Measurements from ENCODE around the gene CYTH3. TPM values are rescaled to one million over a fixed set of nuclear protein-coding genes. Genes with fewer than 3 reads are reported as not detected.
"Not testable (repeated sequence)": the region's sequence is repeated elsewhere in the genome, so short reads cannot be mapped to it uniquely, and the experiment has no call there.

Gene CYTH3
- total RNA-seq, 1 donor from 2014 or later = 30.7 TPM

DNA sequence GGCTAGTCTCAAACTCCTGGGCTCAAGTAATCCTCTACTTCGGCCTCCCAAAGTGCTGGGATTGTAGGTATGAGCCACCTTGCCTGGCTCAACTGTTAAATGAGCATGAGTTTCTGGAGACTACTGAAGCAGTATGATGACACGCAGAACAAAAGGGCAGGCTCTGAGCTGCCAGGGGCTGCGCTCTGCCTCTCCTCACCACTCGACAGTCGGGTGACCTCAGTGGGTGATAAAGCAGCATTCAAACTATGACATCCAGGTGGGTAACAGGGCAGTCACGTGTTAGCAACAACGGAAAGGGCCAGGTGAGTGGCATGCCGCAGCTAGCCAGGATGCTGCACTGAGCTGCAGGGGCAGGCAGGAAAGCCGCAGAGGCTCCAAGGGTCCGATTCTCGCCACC is 71.5 kb downstream of the CYTH3 start:
- DNase-seq (ENCODE audit: extremely low read depth, low read depth, low spot score) = no peak

DNA sequence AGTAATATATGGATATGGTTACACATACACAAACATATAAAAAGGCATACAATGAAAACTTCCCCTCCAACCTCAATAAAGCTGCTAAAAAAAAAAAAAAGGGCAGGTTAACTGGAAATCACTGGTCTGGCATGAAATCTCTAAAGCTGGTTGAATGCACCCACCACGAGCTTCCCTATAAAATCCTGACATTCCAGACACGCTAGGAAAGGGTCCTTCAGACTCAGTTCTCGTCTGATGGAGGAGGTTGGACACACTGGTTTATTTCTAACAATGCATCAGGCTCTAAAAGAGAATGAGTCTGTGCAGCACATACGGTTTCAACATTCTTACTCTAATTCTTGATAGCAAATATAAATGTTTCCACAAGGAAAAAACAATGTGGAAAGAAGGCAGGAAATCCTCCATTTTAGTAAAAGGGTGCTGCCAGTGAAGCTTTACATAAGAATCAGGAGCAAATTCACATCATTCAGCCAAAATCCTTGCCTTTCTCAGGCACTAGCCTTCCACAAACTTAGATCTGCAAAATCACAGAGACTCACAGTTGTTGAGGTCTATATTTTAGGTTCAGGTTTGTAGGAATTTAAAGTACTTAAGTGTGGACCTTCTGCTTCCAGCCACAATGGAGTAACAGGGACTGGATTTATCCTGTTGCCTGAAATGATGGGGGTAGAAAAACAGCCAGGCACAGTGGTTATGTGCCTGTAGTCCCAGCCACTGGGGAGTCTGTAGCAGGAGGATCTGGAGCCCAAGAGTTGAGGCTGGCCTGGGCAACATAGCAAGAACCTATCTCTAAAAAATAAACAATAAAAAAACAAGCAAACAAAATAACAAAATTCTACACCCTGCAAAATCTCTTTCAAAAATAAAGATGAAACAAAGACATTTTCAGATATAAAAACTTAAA is 73.5 kb downstream of the CYTH3 start:
- no peak for DNase-seq (ENCODE audit: extremely low read depth, low read depth, low spot score)

GRCh38 chr7:6197801-6198551 is 74.4 kb downstream of the CYTH3 start:
- DNase-seq (ENCODE audit: extremely low read depth, low read depth, low spot score) = no peak

GRCh38 chr7:6193709-6194108 is 78.7 kb downstream of the CYTH3 start:
- DNase-seq (ENCODE audit: extremely low read depth, low read depth, low spot score) = no peak

- DNase-seq (ENCODE audit: extremely low read depth, low read depth, low spot score) = not testable (repeated sequence)
Observed at GRCh38 chr7:6190563-6190962, 81.9 kb downstream of the CYTH3 start.

GRCh38 chr7:6188389-6188788 is 84.0 kb downstream of the CYTH3 start:
- no peak for DNase-seq (ENCODE audit: extremely low read depth, low read depth, low spot score)

- no peak for DNase-seq (ENCODE audit: extremely low read depth, low read depth, low spot score)
Observed at GRCh38 chr7:6186577-6186976, 85.8 kb downstream of the CYTH3 start.

GRCh38 chr7:6182993-6183392 is 89.4 kb downstream of the CYTH3 start:
- no peak for DNase-seq (ENCODE audit: extremely low read depth, low read depth, low spot score)

- DNase-seq (ENCODE audit: extremely low read depth, low read depth, low spot score) = no peak
Observed at GRCh38 chr7:6181136-6181535, 91.3 kb downstream of the CYTH3 start.

- no peak for DNase-seq (ENCODE audit: extremely low read depth, low read depth, low spot score)
Observed at GRCh38 chr7:6180344-6180725, 92.1 kb downstream of the CYTH3 start.

DNA sequence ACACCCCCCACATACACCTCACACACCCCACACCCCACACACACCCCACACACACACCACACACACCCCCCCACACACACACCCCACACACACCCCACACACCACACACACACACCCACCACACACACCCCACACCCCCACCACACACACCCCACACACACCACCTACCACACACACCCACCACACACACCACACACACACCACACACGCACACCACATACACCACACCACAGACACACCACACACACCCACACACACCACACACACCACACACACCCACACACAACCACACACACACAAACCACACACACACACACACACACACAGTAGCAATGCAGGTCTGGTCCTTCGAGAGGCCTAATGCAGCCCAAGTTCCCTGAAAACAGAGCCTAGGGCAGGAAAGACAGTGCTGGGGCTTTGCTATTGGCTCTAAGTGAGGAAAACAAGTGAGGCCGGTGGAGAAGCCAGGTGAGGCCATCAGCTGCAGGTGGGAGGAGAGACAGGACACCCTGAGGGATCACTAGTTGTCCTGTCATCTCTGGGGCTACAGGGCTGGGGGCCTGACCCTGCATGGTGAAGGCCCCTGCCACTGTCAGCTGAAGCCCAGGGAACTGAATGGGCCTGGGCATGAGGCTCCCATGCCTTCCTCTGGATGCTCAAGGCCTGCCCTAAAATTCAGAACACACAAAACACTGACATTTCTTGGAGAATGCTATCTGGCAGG is 92.6 kb downstream of the CYTH3 start:
- DNase-seq (ENCODE audit: extremely low read depth, low read depth, low spot score) = no peak

DNA sequence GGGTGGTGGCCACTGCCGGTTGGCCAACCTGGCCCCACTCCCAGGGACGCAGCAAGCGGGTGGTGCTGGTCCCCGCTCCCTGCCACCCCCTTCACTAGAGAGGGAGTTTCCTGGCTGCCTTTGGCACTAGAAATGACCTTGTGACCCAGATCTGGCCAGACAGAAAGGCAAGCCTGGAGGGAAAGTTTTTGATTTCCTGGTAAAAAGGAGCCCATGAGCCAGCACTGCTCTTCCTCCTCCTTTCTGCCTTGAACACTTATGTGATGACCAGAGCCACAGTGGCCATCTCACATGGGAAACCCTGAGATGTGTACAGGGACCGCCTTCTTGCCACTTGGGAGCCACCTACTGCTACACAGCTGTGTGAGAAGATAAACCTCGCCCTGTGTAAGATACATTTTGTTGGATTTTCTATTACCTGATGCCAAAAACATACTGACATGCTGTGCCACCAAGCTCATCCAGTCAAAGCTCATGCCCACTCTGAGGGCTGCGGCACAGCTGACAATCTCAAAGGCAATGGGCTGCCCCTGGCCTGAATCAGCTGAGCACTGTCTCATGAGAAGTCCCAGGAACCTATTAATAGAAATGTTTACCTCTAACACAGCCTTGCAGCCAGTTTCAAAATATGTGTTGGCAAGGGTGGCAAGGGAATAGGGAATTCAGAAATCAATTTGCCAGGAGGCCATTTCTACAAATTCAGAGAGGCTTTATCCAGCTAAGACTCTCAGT is 94.0 kb downstream of the CYTH3 start:
- no peak for DNase-seq (ENCODE audit: extremely low read depth, low read depth, low spot score)

- no peak for DNase-seq (ENCODE audit: extremely low read depth, low read depth, low spot score)
Observed at GRCh38 chr7:6175645-6176044, 96.8 kb downstream of the CYTH3 start.

GRCh38 chr7:6172910-6173295 is 99.5 kb downstream of the CYTH3 start:
- DNase-seq (ENCODE audit: extremely low read depth, low read depth, low spot score) = no peak

DNA sequence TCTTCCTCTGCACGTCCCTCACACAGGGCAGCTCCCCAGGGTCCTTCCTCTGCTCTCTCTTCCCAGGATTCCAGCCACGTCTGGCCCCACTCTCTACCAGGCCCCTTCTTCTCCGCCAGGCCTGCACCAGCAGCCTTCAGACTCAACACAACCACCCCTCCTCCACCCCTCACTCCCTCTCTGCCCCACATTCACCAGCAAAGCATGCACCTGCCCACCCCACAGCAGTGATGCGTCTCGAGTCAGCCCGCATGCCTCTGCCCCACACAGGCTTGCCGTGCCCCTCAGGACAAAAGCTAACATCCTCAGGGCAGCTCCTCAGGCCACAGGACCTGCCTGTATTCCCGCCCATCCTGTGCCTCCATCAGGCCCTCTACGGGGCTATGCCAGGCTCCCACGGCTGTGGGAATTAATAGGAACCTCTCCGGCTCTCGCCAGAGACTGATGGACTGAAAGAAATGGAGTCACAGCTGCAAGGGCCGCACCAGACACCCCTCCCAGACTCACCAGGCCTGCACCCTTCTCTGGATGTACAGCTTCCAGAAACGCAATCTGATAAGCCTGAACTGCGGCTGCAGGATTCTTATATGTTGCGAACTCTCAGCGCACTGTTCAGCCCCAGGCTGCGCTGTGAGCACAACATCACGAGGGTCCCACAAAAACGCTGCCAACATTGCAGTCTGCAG is 100.1 kb downstream of the CYTH3 start:
- no peak for DNase-seq (ENCODE audit: extremely low read depth, low read depth, low spot score)

DNA sequence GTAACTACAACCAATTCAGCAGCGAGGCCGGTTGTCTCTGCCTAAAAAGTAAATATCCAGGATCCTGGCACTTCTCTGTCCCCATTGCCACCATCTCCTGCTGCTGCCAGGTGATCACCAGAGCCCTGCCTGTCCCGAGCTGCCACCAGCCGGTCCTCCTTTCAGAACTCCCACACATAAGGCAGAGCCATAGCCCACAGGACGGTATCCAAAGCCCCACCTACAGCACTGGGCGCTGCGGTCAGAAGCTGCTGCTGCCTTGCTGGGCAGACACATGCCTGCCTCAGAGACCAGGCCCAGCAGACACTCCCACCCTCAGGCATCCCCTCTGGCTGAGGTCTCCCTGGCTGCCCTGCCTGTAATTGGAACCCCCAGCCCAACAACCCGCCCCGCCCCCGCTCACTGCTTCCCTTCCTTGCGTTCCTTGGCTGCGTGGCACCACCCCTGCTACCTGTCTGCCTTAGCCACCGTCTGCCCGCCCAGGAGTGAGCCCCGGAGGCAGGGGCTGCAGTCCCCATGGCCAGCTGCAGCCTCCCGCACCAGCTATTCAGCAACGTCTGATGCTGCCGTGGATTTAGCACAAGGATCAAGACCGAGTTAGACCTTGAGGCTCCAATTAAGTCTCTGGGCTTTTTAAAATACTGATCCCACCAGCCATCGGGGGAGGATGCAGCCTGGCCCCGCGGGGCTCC is 100.7 kb downstream of the CYTH3 start:
- no peak for DNase-seq (ENCODE audit: extremely low read depth, low read depth, low spot score)

DNA sequence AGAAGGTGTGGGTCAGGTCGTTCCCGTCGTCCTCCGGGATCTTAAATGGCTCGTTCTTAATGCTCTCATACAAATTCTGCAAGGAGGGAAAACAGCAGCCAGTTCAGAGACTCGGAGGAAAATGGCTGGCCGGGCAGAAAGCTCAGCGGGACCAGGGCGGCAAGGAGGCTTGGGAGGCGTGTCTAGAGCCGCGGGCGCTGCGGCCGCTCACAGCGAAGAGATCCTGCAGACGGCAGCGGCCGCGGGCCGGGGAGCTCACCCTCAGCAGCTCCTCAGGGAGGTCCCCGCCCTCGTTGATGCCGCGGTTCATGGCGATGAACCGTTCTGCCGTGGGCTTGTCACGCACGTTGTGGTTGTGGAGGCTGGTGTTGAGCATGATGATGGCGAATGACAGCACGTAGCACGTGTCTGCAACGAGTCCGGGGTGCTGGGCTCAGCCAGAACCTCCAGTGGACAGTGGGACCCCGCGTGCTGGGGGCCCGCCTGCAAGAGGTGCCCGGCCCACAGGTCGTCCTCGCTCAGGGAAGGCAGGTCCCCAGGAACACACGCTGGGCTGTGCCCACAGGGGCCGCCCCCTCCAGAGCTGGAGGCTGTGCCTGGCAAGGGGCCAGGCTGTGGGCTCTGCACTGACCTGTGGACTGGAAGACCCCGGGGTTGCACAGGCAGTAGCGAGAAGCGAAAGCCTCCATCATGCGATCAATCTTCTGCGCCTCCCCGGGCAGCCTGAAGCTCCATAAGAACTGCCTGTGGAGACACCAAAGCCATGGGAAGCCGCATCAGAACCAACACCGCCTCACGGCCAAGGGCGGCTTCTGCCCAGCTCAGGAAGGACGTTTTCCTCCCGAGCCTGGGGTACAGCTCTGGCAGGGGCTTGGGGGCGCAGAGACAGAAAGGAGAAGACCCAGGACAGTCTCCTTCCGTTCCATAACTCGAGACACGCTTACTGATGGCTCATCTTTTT is 101.6 kb downstream of the CYTH3 start:
- no peak for DNase-seq (ENCODE audit: extremely low read depth, low read depth, low spot score)

GRCh38 chr7:6169805-6170520 is 102.5 kb downstream of the CYTH3 start:
- DNase-seq (ENCODE audit: extremely low read depth, low read depth, low spot score) = no peak
